Measurements from ENCODE around the gene MYCT1. TPM values are rescaled to one million over a fixed set of nuclear protein-coding genes. Genes with fewer than 3 reads are reported as not detected.

MYCT1 gene, protein sequence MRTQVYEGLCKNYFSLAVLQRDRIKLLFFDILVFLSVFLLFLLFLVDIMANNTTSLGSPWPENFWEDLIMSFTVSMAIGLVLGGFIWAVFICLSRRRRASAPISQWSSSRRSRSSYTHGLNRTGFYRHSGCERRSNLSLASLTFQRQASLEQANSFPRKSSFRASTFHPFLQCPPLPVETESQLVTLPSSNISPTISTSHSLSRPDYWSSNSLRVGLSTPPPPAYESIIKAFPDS
- total RNA-seq (2022; extraction: Qiagen RNA extraction; ENCODE audit: low read depth), result 0.03 to 0.10 TPM (median 0.06 TPM) in 4 of 5 replicates, not detected in the other

GRCh38 chr6:152697634-152698033, at the start of gene MYCT1:
Gene MYCT1 (plus strand): TSS chr6:152697897. CDS start chr6:152697903, 6 bp downstream.

GRCh38 chr6:152750694-152751093, 53.0 kb downstream of the MYCT1 start, which contains the start of gene VIP:
Gene VIP (plus strand): TSS chr6:152750797. CDS start chr6:152752178, 1,381 bp downstream.

Other genes with a start within 250 kb of the MYCT1 start
- gene SYNE1, start 60.5 kb upstream of the MYCT1 start, total RNA-seq (2022; extraction: Qiagen RNA extraction; ENCODE audit: low read depth), result 36.9 to 49.8 TPM (median 42.2 TPM) in 5 replicates
- gene VIP, start 52.9 kb downstream of the MYCT1 start, total RNA-seq (2022; extraction: Qiagen RNA extraction; ENCODE audit: low read depth), result not detected in 5 replicates

All from A549 treated with CpdA at 1 μM for 4 hours (cell line).